A549 (cell line): Measurements from ENCODE around the gene MED19. TPM values are rescaled to one million over a fixed set of nuclear protein-coding genes. Genes with fewer than 3 reads are reported as not detected.

Experiments
- ATAC-seq, 2 experiments: fragments of 200-7000 bp in 1 of 2; fragments of >200 bp in 1 of 2; cut with Nextera tagmentation in 1 of 2; cut with Tn5 transposase in 1 of 2; 3 replicates each; pipeline versions ENCODE4 v1.8.0 to v1.9.1; 2018 to 2020; ENCODE audit warnings: mild to moderate bottlenecking in 1 of 2, moderate library complexity in 1 of 2
- CTCF ChIA-PET: fragments of 300-600 bp; sonication (Branson Sonifier 250); formaldehyde crosslinking; extraction: SDS; loops from one replicate; lab custom pipeline; 2021; ENCODE audit warnings: antibody characterized with exemption, inconsistent platforms; lab: Yijun Ruan, JAX
- POLR2A ChIA-PET: fragments of 350-600 bp; formaldehyde crosslinking; extraction: SDS; loops from one replicate; lab custom pipeline; 2021; ENCODE audit warnings: antibody characterized with exemption, inconsistent platforms; lab: Yijun Ruan, JAX
- DNase-seq, 2 experiments: peaks; one replicate each; pipeline versions ENCODE4 v3.0.0 to v3.0.0-alpha.2; 2011 to 2016; ENCODE audit warnings: low read depth in 1 of 2, low spot score in 1 of 2
- FAIRE-seq: peaks from 2 replicates; lab custom pipeline; 2011; peaks lifted over from hg19 to GRCh38; lab: Jason Lieb, UNC
- H3K27ac ChIP-seq, 2 experiments: fragments of >200 bp; sonication (Bioruptor Twin); formaldehyde crosslinking; 3 replicates each; pipeline ENCODE4 v1.5.1; 2016 to 2017
- H3K4me1 ChIP-seq: fragments of >200 bp; sonication (Bioruptor Twin); formaldehyde crosslinking; 3 replicates; pipeline ENCODE4 v1.6.1; 2016
- H3K4me2 ChIP-seq: fragments of >200 bp; sonication (Bioruptor Twin); formaldehyde crosslinking; 3 replicates; pipeline ENCODE4 v1.6.1; 2016
- H3K4me3 ChIP-seq: fragments of >200 bp; sonication (Bioruptor Twin); formaldehyde crosslinking; 3 replicates; pipeline ENCODE4 v1.5.1; 2016
- H3K9me3 ChIP-seq: fragments of >200 bp; sonication (Bioruptor Twin); formaldehyde crosslinking; 3 replicates; pipeline ENCODE4 v1.6.1; 2016
- BHLHE40 ChIP-seq: IDR thresholded peaks from 2 replicates; pipeline ENCODE4 v1.6.1; 2012; ENCODE audit warnings: low read depth, low read length, inconsistent platforms
- E2F6 ChIP-seq: IDR thresholded peaks from 2 replicates; pipeline ENCODE4 v1.6.1; 2012; ENCODE audit warnings: low read depth, borderline replicate concordance
- EP300 ChIP-seq, 2 experiments: fragments of >200 bp; sonication (Bioruptor Twin); formaldehyde crosslinking; IDR thresholded peaks; 2 replicates in 1 of 2; 3 replicates in 1 of 2; pipeline ENCODE4 v1.6.1; 2016 to 2017
- ESRRA ChIP-seq: fragments of 150-350 bp; IDR thresholded peaks from 2 replicates; pipeline ENCODE4 v1.6.1; 2014; ENCODE audit warnings: mild to moderate bottlenecking, low read length, borderline replicate concordance
- GATA3 ChIP-seq: IDR thresholded peaks from 2 replicates; pipeline ENCODE4 v1.6.1; 2012; ENCODE audit warnings: borderline replicate concordance
- HES2 ChIP-seq: fragments of >200 bp; sonication (Bioruptor Twin); formaldehyde crosslinking; IDR thresholded peaks from 2 replicates; pipeline ENCODE4 v1.6.1; 2016
- HEYL ChIP-seq: fragments of 250-450 bp; sonication (Bioruptor Pico); IDR thresholded peaks from 2 replicates; pipeline ENCODE4 v1.8.0; 2021; ENCODE audit warnings: mild to moderate bottlenecking, moderate library complexity
- HOXB13 ChIP-seq: fragments of 250-450 bp; sonication (Bioruptor Pico); IDR thresholded peaks from 2 replicates; pipeline ENCODE4 v1.5.0; 2020; ENCODE audit warnings: low read depth, mild to moderate bottlenecking, moderate library complexity
- HOXB5 ChIP-seq: fragments of 250-450 bp; sonication (Bioruptor Pico); IDR thresholded peaks from 2 replicates; pipeline ENCODE4 v1.5.0; 2020; ENCODE audit warnings: mild to moderate bottlenecking, moderate library complexity
- JUNB ChIP-seq: fragments of >200 bp; sonication (Bioruptor Twin); formaldehyde crosslinking; IDR thresholded peaks from 2 replicates; pipeline ENCODE4 v1.6.1; 2016
- MYC ChIP-seq: IDR thresholded peaks from 2 replicates; pipeline ENCODE4 v1.6.1; 2012; ENCODE audit warnings: mild to moderate bottlenecking, inconsistent platforms, low read length, improper control_type of control experiment, borderline replicate concordance
- NFE2L2 ChIP-seq: fragments of 150-350 bp; conservative IDR thresholded peaks from 2 replicates; pipeline ENCODE4 v1.6.1; 2014; ENCODE audit warnings: low read length
- NR3C1 ChIP-seq: fragments of >200 bp; sonication (Bioruptor Twin); formaldehyde crosslinking; IDR thresholded peaks from 3 replicates; pipeline ENCODE4 v1.6.1; 2017
- POLR2A ChIP-seq: IDR thresholded peaks from 2 replicates; pipeline ENCODE4 v1.6.1; 2012; ENCODE audit warnings: mild to moderate bottlenecking, low read length
- RARB ChIP-seq: fragments of 250-450 bp; sonication (Bioruptor Pico); IDR thresholded peaks from 2 replicates; pipeline ENCODE4 v1.8.0; 2021; ENCODE audit warnings: mild to moderate bottlenecking, moderate library complexity
- RCOR1 ChIP-seq: fragments of 150-350 bp; IDR thresholded peaks from 2 replicates; pipeline ENCODE4 v1.6.1; 2014; ENCODE audit warnings: antibody characterized with exemption, low read length, low read depth
- RFX5 ChIP-seq: fragments of 450-650 bp; IDR thresholded peaks from 2 replicates; pipeline ENCODE4 v1.7.1; 2014; ENCODE audit warnings: antibody characterized with exemption, mild to moderate bottlenecking, moderate library complexity
- ZC3H11A ChIP-seq: fragments of 450-650 bp; IDR thresholded peaks from 2 replicates; pipeline ENCODE4 v1.6.1; 2014; ENCODE audit warnings: antibody characterized with exemption, mild to moderate bottlenecking
- ZNF302 ChIP-seq: fragments of 250-450 bp; sonication (Bioruptor Pico); IDR thresholded peaks from 2 replicates; pipeline ENCODE4 v1.9.0; 2021; ENCODE audit warnings: inconsistent platforms, mild to moderate bottlenecking, moderate library complexity
- WGBS: methylation state at CpG from one replicate; pipeline ENCODE4 v1.1.6; 2017; ENCODE audit errors: missing lambda C conversion rate; 5-methylcytosine and 5-hydroxymethylcytosine counted together
- polyA plus RNA-seq, 4 experiments: library from polyadenylated mRNA; depleted of rRNA in 3 of 4; stranded (reverse); fragments of >200 nt; fragmentation: RNase III in 1 of 4; extraction: RNeasy Plus Mini Kit Qiagen cat#74134 plus additional on column Dnase treatment in 1 of 4; gene quantifications; 2 replicates in 3 of 4; 3 replicates in 1 of 4; pipeline ENCODE4 v1.2.3, GENCODE V29; 2011 to 2017
- TF ChIP-seq, protein P1 (sequence below): fragments of 200-600 bp; sonication (generic); IDR thresholded peaks from 2 replicates; pipeline ENCODE4 v1.6.1; 2016; ENCODE audit warnings: antibody characterized with exemption, mild to moderate bottlenecking, moderate library complexity
- TF ChIP-seq, protein P2 (sequence below): IDR thresholded peaks from 2 replicates; pipeline ENCODE4 v1.6.1; 2012
- TF ChIP-seq, protein P3 (sequence below): fragments of >200 bp; sonication (Bioruptor Twin); formaldehyde crosslinking; IDR thresholded peaks from 3 replicates; pipeline ENCODE4 v1.5.1; 2016
- TF ChIP-seq, protein P4 (sequence below): fragments of 450-650 bp; IDR thresholded peaks from 2 replicates; pipeline ENCODE4 v1.6.1; 2014; ENCODE audit warnings: antibody characterized with exemption

MED19 gene
- polyA plus RNA-seq, 2 of the 4 experiments (the other 2 are of a cell fraction): 23.3 to 38.5 TPM

DNA sequence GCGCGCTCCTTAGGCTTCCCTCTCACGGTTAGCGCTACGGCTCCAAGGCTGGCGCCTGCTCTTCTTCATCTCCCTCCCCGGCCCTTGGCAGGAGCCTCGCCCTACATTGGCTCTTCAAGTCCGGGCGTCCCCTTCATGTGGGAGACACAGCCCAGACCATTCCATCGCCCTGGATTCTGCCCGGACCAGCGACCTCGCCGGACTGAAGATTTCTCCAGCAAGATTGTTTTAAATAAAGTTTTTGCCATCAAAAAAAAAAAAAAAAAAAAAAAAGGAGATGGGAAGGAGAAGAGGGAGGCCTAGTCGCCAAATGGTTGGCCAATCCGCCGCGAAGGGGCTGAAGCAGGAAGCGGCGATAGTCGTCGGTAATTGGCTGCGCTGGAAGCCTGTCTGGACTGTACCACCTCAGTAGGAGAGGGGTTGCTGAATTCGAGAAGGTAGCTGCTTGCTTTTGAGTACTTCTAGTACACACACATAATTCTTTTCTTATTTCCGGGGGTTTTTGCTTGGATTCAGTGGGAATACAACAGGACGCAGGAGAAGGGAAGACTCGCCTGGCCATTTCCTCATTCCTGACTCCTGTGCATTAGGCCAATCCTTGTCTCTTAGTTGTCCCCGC, 44.8 kb downstream of the MED19 start (continued):
- TF ChIP-seq RFX5: no peak
- TF ChIP-seq EP300 (IDR thresholded peaks at IDR 0.05): no peak
- TF ChIP-seq POLR2A: peak; percentile 74
- TF ChIP-seq HES2: no peak
- no peak for TF ChIP-seq ZNF302 (CRISPR knock-in tag)
- TF ChIP-seq, protein P1, sequence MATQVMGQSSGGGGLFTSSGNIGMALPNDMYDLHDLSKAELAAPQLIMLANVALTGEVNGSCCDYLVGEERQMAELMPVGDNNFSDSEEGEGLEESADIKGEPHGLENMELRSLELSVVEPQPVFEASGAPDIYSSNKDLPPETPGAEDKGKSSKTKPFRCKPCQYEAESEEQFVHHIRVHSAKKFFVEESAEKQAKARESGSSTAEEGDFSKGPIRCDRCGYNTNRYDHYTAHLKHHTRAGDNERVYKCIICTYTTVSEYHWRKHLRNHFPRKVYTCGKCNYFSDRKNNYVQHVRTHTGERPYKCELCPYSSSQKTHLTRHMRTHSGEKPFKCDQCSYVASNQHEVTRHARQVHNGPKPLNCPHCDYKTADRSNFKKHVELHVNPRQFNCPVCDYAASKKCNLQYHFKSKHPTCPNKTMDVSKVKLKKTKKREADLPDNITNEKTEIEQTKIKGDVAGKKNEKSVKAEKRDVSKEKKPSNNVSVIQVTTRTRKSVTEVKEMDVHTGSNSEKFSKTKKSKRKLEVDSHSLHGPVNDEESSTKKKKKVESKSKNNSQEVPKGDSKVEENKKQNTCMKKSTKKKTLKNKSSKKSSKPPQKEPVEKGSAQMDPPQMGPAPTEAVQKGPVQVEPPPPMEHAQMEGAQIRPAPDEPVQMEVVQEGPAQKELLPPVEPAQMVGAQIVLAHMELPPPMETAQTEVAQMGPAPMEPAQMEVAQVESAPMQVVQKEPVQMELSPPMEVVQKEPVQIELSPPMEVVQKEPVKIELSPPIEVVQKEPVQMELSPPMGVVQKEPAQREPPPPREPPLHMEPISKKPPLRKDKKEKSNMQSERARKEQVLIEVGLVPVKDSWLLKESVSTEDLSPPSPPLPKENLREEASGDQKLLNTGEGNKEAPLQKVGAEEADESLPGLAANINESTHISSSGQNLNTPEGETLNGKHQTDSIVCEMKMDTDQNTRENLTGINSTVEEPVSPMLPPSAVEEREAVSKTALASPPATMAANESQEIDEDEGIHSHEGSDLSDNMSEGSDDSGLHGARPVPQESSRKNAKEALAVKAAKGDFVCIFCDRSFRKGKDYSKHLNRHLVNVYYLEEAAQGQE: no peak
- TF ChIP-seq HOXB5: no peak
- TF ChIP-seq GATA3: peak; percentile 69
- no peak for TF ChIP-seq NFE2L2
- no peak for TF ChIP-seq MYC
- 0 out of 2 replicates have a peak, but pooled peaks have one; percentile 36 for TF ChIP-seq E2F6
- no peak for TF ChIP-seq ZC3H11A
- TF ChIP-seq, protein P2, sequence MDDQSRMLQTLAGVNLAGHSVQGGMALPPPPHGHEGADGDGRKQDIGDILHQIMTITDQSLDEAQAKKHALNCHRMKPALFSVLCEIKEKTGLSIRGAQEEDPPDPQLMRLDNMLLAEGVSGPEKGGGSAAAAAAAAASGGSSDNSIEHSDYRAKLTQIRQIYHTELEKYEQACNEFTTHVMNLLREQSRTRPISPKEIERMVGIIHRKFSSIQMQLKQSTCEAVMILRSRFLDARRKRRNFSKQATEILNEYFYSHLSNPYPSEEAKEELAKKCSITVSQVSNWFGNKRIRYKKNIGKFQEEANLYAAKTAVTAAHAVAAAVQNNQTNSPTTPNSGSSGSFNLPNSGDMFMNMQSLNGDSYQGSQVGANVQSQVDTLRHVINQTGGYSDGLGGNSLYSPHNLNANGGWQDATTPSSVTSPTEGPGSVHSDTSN: peak; percentile 93
- no peak for TF ChIP-seq HOXB13 (CRISPR knock-in tag)
- no peak for TF ChIP-seq NR3C1
- TF ChIP-seq JUNB: no peak
- peak; percentile 66; the same call in 1 of the 2 replicates for TF ChIP-seq BHLHE40
- TF ChIP-seq RCOR1: no peak
- no peak for TF ChIP-seq RARB (CRISPR knock-in tag)
- TF ChIP-seq, protein P3, sequence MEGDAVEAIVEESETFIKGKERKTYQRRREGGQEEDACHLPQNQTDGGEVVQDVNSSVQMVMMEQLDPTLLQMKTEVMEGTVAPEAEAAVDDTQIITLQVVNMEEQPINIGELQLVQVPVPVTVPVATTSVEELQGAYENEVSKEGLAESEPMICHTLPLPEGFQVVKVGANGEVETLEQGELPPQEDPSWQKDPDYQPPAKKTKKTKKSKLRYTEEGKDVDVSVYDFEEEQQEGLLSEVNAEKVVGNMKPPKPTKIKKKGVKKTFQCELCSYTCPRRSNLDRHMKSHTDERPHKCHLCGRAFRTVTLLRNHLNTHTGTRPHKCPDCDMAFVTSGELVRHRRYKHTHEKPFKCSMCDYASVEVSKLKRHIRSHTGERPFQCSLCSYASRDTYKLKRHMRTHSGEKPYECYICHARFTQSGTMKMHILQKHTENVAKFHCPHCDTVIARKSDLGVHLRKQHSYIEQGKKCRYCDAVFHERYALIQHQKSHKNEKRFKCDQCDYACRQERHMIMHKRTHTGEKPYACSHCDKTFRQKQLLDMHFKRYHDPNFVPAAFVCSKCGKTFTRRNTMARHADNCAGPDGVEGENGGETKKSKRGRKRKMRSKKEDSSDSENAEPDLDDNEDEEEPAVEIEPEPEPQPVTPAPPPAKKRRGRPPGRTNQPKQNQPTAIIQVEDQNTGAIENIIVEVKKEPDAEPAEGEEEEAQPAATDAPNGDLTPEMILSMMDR: no peak

DNA sequence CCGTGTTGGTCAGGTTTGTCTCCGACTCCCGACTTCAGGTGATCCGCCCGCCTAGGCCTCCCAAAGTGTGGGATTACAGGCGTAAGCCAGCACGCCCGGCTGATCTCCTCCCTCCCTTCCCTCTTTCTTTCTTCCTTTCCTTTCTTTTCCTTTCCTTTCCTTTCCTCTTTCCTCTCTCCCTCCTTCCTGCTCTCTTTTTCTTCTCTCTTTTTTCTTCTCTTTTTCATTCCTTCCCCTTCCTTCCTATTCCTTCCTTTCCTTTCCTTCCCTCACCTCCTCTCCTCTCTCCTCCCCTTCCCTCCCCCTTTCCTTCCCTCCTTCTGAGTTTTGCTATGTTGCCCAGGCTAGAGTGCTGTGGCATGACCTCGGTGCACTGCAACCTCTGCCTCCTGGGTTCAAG, 48.0 kb downstream of the MED19 start:
- Histone ChIP-seq H3K9me3 (no peaks in the 10 kb centered on the region), H3K4me3 (no peak overlapping the region), H3K4me2 (no peak overlapping the region), H3K27ac (no peak overlapping the region), H3K4me1 (peaks cover 6% of the 10 kb centered on the region; the same call in 2 of the 3 replicates)
- FAIRE-seq: no peak
- DNase-seq: no peak
- ChIA-PET CTCF (interaction anchor here (1.7 to 1.9 kb wide), 2 partner anchors 20 to 96 kb away, joined by 4 to 9 read pairs; partner anchors contain the start of gene UBE2L6), POLR2A (no interaction called here)
- no peak for ATAC-seq
- 82% methylated on average over 9 of the region's 9 CpGs for WGBS
- TF ChIP-seq, protein P4, sequence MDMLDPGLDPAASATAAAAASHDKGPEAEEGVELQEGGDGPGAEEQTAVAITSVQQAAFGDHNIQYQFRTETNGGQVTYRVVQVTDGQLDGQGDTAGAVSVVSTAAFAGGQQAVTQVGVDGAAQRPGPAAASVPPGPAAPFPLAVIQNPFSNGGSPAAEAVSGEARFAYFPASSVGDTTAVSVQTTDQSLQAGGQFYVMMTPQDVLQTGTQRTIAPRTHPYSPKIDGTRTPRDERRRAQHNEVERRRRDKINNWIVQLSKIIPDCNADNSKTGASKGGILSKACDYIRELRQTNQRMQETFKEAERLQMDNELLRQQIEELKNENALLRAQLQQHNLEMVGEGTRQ: no peak
- TF ChIP-seq HEYL (CRISPR knock-in tag) (no peak), ESRRA (no peak), ZNF302 (CRISPR knock-in tag) (no peak)
